Loucy (cell line): ENCODE data around the gene PRXL2B.

Experiments used
- EZH2phosphoT487 ChIP-seq: fragments of 200-600 bp; IDR thresholded peaks from 2 replicates; pipeline ENCODE4 v1.6.1; 2018; ENCODE audit warnings: antibody characterized with exemption, mild to moderate bottlenecking, moderate library complexity, borderline replicate concordance
- TF ChIP-seq, protein P1 (sequence below): fragments of 200-600 bp; sonication (generic); conservative IDR thresholded peaks from 2 replicates; pipeline ENCODE4 v1.5.1; 2014; ENCODE audit warnings: mild to moderate bottlenecking, antibody characterized with exemption, low read length

DNA sequence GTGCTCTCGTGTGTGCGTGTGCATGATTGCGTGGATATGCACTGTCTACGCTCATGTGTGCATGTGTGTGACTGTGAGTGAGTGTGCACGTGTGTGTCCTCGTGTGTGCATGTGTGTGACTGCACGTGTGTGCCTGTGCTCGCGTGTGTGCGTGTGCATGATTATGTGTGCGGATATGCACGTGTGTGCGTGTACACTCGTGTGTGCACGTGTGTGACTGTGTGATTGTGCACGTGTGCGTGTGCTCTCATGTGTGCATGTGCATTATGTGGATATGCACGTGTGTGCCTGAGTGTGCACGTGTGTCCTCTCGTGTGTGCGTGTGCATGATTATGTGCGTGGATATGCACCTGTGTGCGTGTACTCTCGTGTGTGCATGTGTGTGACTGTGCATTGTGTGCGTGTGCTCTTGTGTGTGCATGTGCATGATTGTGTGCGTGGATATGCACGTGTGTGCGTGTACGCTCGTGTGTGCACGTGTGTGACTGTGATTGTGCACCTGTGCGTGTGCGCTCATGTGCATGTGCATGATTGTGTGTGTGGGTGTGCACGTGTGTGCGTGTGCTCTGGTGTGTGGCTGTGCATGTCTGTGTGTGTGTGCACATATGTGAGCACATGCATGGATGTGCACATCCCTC lies 44.0 kb downstream of the PRXL2B start:
- TF ChIP-seq, protein P1, sequence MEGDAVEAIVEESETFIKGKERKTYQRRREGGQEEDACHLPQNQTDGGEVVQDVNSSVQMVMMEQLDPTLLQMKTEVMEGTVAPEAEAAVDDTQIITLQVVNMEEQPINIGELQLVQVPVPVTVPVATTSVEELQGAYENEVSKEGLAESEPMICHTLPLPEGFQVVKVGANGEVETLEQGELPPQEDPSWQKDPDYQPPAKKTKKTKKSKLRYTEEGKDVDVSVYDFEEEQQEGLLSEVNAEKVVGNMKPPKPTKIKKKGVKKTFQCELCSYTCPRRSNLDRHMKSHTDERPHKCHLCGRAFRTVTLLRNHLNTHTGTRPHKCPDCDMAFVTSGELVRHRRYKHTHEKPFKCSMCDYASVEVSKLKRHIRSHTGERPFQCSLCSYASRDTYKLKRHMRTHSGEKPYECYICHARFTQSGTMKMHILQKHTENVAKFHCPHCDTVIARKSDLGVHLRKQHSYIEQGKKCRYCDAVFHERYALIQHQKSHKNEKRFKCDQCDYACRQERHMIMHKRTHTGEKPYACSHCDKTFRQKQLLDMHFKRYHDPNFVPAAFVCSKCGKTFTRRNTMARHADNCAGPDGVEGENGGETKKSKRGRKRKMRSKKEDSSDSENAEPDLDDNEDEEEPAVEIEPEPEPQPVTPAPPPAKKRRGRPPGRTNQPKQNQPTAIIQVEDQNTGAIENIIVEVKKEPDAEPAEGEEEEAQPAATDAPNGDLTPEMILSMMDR, result no peak
- no peak for TF ChIP-seq EZH2phosphoT487
